Glomerular visceral epithelial cell (primary cell): ENCODE measurements around the gene RIOK1.
"Not testable (repeated sequence)": the region's sequence is repeated elsewhere in the genome, so short reads cannot be mapped to it uniquely, and the experiment has no call there.

Source experiments
- DNase-seq: peaks from one replicate; pipeline ENCODE4 v3.0.0-alpha.2; 2016; ENCODE audit errors: extremely low spot score

The RIOK1 gene

DNA sequence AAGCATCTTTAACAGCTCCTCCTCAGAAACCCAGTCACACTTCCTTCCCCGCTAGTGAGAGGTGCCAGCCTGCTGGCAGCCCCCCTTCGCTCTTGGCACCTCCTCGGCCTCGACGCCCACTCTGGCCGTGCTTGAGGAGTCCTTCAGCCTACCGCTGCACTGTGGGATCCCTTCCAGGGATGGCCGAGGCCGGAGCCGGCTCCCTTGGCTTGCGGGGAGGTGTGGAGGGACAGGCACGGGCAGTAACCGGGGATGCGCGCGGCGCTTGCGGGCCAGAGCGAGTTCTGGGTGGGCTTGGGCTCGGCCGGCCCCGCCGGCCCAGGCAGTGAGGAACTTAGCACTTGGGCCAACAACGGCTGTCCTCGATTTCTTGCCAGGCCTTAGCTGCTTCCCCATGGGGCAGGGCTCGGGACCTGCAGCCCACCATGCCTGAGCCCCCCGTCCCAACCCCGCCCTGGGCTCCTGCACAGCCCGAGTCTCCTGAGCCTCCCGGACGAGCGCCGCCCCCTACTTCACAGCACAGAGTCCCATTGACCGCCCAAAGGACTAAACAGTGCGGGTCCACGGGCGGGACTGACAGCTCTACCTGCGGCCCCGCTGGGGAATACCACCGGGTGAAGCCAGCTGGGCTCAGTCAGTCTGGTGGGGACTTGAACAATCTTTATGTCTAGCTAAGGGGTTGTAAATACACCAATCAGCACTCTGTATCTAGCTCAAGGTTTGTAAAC is 51.6 kb downstream of the RIOK1 start:
- no peak for DNase-seq

DNA sequence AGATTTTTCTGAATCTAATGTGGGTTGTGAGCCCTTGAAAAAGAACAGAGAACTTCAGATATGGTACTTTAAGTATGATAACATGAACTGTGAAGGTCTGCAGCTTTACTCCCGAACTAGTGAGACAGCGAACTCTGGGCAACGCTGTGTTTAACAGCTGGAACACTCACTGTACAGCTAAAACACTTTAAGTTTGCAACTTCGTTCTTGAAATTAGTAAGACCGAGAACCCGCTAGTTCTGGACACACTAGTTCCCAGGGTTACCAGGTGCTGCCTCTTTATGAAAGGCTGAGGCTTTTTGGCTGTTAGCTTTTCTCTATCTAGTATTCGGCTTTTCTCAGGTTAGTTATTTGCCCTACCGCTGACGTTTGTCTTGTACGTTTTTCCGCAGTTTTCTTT is 52.9 kb downstream of the RIOK1 start:
- DNase-seq, result no peak

DNA sequence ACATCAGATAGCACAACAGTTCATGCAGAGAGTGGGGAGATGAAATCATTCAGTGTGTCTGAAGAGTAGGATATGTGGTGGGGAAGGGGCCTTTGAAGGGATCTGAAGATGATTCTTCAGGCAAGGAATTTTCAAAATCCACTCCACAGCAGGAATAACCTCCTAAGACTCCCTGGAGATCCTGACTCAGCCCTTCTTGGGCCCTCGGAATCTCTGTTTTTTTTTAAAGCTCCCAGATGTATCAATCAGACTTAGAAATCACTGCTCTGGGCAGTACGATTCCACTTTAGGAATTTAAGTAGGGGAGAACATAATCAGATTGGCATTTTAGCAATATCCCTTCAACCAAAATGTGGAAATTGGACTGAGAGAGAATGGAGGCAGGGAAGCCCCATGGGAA is 55.5 kb downstream of the RIOK1 start:
- no peak for DNase-seq

DNA sequence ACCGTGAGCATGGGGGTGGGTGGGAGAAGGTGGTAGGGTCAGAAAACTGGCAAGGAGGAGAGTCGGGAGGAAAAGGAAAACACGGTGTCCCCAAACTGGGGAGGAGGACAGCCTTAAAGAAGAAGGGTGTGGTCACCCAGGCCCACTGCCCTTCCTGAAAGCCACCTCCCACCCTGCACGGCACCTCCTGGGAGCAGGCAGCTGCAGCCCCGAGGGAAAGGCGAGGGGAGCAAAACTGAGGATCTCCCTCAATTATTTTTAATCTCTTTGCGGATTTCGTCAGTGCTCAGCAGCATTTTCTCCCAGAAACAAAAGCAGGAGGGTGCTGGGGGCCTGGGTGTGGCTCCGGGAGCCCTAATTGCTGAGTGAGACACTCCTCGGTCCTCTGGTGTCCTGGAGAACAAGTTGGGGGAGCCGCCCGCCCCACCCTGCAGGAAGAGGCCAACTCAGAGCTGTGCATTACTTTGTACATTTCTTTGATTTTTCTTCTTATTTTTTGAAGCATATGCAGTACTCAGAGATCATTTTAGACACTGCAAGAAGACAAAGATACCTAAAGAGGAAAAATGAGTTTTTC is 56.4 kb downstream of the RIOK1 start:
- DNase-seq, result no peak

DNA sequence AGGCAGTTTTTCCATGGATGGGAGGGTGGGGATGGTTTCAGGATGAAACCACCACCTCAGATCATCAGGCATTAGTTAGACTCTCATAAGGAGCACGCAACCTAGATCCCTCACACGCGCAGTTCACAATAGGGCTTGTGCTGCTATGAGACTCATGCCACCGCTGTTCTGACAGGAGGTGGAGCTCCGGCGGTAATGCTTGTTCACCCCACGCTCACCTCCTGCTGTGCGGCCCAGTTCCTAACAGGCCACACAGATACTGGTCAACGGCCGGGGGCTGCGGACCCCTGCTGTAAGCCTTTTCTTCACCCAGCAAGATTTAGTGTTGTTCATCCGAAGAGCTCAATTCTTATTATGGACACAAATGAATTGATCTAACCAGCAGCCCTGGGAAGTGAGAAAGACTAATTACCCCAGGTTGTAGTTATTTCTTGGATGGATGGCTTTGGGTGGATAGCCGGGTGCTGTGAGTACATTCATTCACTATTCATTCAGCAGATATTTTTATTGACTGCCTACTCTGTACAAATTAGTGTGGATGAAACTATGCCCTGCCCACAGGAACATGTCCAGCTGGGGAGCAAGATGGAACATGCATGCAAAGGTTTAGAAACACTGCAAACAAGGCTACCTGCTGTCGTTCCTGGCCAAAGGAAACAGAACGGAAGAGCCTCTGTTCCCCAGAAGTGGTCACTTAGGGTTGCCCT is 57.2 kb downstream of the RIOK1 start:
- DNase-seq, result no peak

DNA sequence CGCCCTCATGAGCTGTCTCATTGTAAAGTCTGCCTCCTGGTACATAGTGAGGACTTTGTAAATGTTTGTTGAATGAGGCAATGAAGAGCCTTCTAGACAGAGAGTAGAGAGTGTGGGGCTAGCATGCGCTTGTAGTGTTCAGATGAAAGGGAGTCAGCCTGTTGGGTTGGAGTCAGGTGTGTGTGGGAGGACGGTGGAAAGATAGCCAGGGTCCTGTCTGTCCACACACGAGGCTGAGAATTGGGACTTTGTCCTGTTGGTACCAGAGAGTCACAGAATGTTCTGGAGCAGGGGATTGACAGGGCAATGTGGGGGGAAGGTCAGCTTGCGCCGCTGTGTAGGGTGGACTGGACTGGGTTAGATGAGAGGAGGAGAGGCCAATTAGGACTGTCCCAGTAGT is 58.6 kb downstream of the RIOK1 start:
- no peak for DNase-seq

DNA sequence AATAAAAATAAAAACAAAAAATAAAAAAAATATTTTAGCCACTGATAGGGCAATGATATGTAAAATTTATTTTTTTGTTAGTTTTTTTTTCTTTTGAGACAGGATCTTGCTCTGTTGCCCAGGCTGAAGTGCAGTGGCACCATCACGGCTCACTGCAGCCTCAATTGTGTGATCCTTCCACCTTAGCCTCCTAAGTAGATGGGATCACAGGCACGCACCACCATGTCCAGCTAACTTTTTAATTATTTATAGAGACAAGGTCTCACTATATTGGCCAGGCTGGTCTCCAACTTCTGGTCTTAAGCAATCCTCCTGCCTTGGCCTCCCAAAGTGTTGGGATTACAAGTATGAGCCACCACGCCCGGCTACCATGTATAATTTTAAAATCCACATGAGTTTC is 59.4 kb downstream of the RIOK1 start:
- DNase-seq, result no peak

DNA sequence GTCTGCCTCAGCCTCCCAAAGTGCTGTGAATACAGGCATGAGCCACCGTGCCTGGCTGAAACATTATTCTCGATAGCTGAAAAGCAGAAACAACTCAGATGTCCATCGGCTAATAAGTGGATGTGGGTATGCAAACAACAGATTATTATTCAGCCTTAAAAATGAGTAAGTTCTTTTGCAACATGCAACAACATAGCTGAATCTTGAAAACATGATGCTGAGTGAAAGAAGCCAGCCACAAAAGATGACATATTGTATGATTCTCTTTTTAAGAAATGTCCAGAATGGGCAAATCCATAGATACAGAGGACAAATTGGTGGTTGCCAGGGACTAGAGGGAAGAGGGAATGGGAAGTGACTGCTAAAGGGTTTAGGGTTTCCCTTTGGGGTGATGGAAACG is 61.7 kb downstream of the RIOK1 start:
- DNase-seq, result no peak

DNA sequence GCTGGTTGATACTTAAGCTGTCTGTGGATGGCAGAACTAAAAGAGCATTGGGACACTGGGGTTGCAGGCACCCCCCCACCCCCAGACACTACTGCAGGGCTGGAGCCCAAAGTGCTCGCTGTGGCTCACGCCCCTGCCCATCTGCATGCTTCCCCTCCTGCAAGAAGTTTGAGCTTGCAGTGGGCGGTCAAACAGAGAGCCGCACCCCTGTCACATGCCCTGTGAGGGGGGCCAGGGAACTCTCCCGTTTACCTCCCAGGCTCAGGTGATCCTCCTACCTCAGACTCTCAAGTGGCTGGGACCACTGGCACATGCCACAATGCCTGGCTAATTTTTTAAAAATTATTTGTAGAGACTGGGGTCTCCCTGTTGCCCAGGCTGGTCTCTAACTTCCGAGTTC is 63.3 kb downstream of the RIOK1 start:
- no peak for DNase-seq

DNA sequence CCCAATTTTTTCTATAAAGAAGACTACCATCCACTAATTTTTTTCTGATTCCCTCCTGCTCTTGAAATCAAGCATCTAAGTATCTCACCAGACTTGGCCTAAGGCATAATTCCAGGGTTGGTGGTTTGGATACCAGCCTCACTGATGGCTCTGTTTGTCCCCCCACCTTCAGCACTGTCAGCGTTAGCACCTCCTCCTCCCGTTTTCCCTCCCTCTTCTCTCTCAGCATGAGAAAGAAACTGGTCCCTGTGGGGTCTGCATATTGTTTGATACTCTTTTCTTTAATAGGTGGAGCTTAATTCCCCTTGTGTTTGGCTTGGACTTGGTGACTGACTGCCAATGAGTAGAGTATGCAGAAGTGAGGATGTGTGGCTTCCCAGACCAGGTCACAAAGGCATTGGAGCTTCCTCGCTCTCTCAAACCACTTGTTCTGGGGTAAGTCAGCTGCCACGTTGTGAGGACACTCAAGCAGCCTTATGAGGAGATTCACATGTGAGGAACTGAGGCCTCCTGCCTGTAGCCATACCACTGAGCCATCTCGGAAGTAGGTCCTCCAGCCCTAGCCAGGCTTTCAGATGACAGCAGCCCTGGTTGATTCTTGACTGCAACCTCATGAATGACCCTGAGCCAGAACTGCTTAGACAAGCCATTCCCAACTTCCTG is 65.2 kb downstream of the RIOK1 start:
- no peak for DNase-seq

DNA sequence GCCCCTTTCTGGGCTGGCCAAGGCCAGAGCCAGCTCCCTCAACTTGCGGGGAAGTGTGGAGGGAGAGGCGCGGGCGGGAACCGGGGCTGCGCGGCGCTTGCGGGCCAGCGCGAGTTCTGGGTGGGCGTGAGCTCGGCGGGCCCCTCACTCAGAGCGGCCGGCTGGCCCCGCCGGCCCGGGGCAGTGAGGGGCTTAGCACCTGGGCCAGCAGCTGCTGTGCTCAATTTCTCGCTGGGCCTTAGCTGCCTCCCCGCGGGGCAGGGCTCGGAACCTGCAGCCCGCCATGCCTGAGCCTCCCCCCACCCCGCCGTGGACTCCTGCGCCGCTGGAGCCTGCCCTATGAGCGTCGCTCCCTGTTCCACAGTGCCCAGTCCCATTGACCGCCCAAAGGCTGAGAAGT is 66.7 kb downstream of the RIOK1 start:
- DNase-seq, result not testable (repeated sequence)

DNA sequence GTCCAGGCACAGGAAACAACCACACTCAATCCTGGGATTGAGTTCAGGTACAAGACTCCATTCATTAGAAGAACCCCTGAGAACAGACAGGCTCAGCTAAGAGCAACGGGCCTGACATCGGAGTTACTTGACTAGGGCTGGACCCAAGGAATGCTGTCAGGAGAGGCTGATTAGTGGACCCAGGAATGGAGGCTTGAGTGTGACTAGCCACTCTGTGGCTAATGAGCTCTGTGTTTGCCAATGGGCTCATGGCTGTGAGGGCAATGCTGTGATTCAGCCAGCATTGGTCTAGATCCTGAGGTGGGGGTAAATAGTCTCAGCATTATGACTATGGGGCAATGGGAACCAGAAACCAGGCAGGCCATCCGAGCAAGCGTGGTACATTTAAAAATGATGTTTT is 71.8 kb downstream of the RIOK1 start:
- no peak for DNase-seq

DNA sequence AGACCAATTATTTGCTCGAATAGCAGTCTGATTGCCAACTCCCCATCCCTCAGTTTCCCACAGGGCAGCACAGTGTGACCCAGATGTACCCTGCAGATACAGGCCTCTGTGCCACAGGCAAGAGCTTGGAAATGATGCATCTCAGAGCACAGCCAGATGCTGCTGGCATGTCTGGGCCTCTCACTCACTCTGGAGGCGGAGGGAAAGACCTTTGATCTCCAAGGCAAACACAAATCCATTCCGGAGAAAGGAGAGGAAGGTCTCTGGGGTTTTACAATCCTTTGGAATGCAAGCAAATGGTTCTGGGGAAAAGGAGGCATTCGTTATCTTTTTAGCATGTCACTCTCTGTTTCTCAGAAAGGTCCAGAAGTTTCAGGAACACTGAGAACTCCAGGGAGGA is 74.2 kb downstream of the RIOK1 start:
- no peak for DNase-seq

DNA sequence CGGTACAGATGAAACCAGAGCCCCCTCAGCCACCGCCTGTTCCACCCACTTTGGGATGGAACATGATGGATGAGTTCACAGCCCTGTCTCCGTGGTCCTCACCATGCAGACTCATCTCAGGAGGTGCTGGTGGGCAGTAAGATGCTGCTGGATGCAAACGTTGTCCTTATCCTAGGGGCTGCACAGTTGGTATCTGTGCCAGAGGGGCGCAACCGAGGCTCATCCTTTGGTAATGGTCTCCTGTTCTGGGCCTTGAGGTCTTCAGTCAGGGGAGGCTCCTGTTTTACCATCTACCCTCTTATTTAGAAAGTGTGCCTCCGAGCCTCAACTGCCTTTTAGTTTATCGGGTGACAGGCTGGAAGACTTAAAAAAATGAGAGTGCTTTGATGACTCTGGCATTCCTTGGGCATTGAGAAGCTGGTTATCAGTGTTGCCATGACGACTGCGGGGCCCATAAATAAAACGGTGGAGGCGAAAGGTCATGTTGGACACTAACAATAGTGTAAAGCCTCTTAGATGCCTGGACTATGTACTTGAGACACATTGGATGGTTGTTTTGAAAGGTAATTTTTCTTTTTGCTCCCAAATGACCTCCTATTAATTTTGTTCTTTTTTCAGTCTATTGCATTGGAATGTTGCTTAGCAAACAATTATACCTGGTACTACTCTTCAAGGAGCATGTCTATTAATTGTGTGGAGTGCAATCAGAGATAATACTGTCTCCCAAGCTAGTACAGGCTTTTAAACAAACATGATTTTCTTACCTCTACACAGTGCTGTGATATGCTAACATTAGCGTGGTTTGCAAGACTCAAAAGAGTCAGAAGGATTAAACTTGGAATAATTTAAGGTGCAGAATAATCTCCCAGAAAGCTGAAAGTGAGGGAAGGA is 77.6 kb downstream of the RIOK1 start:
- no peak for DNase-seq
